UCSD-AML1 (cell line): ENCODE measurements around the gene CFAP92.

Experiments
- DNase-seq: peaks from one replicate; lab custom pipeline; 2025; ENCODE audit not compliant: unreplicated experiment; lab: John Stamatoyannopoulos, UW

The CFAP92 gene

GRCh38 chr3:129026728-129027543 lies 33.1 kb upstream of the CFAP92 start:
- DNase-seq: no peak

GRCh38 chr3:129025691-129026435 lies 32.0 kb upstream of the CFAP92 start:
- no peak for DNase-seq

- no peak for DNase-seq
These were observed 31.2 kb upstream of the CFAP92 start for GRCh38 chr3:129025108-129025507.

- no peak for DNase-seq
These were observed 30.0 kb upstream of the CFAP92 start for GRCh38 chr3:129023909-129024308.

GRCh38 chr3:129023008-129023358 lies 29.1 kb upstream of the CFAP92 start:
- DNase-seq: no peak

GRCh38 chr3:129022114-129023007 lies 28.5 kb upstream of the CFAP92 start:
- no peak for DNase-seq

- DNase-seq: no peak
These were observed 27.3 kb upstream of the CFAP92 start for GRCh38 chr3:129021140-129021551.

- DNase-seq: no peak
These were observed 26.8 kb upstream of the CFAP92 start for GRCh38 chr3:129020691-129021090.

- DNase-seq: no peak
These were observed 25.4 kb upstream of the CFAP92 start for GRCh38 chr3:129019266-129019665.

GRCh38 chr3:129018751-129019150 lies 24.9 kb upstream of the CFAP92 start:
- no peak for DNase-seq

- DNase-seq: no peak
These were observed 24.4 kb upstream of the CFAP92 start for GRCh38 chr3:129018271-129018670.

GRCh38 chr3:129017484-129017899 lies 23.6 kb upstream of the CFAP92 start:
- no peak for DNase-seq

GRCh38 chr3:129016720-129017483 lies 23.0 kb upstream of the CFAP92 start:
- no peak for DNase-seq

- peak; percentile 77 for DNase-seq
These were observed 22.5 kb upstream of the CFAP92 start for GRCh38 chr3:129016356-129016719.

- DNase-seq: peak; percentile 87
These were observed 21.7 kb upstream of the CFAP92 start for GRCh38 chr3:129015388-129016105.

GRCh38 chr3:129014793-129015345 lies 21.0 kb upstream of the CFAP92 start:
- no peak for DNase-seq

GRCh38 chr3:129014148-129014547 lies 20.3 kb upstream of the CFAP92 start:
- no peak for DNase-seq

GRCh38 chr3:129013491-129013891 lies 19.6 kb upstream of the CFAP92 start:
- DNase-seq: no peak

GRCh38 chr3:129010310-129010956 lies 16.6 kb upstream of the CFAP92 start:
- DNase-seq: no peak
